ENCODE data around the gene EFNA1.
"Not testable (repeated sequence)": the region's sequence is repeated elsewhere in the genome, so short reads cannot be mapped to it uniquely, and the experiment has no call there.

Gene EFNA1

DNA sequence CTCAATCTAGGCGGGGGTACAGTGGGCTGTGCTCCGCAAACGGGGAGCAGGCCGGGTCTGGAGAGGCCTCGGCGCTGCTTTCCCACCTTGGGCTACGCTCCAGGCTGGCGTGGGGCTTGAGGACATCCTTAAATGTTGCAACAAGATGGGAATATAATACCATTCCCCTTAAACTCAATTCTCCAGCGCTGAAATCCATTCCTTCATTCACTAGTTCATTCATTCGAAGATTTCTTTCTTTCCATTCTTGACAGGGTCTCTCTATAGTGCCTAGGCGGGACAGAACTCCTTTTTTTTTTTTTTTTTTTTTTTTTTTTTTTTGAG, 12.9 kb downstream of the EFNA1 start:
- no peak for TF ChIP-seq CTCF (IDR thresholded peaks at IDR 0.05; ENCODE audit: low read depth, low read length, missing control alignments)
- Histone ChIP-seq H3K36me3 (replicated peaks) (peaks cover 6% of the 10 kb centered on the region), H3K27ac (no peak overlapping the region), H3K4me3 (ENCODE audit: low read depth, low read length) (peak overlapping the region; percentile 93), H3K27me3 (replicated peaks) (no peaks in the 10 kb centered on the region)
- in situ Hi-C loops (cut with HindIII; ENCODE audit: low pct_ligation_motif_present, low sequenced_read_pairs): no loop called here
- no peak for DNase-seq

DNA sequence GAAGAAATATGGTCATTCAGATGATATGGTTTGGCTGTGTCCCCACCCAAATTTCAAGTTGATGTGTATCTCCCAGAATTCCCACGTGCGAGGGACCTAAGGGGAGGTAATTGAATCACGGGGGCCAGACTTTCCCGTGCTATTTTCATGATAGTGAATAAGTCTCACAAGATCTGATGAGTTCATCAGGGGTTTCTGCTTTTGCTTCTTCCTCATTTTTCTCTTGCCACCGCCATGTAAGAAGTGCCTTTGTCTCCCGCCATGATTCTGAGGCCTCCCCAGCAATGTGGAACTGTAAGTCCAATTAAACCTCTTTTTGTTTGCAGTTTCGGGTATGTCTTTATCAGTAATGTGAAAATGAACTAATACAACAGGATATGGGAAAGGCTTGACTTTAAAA, 14.1 kb downstream of the EFNA1 start:
- DNase-seq: no peak
- no peaks in the 10 kb centered on the region for H3K27me3 ChIP-seq (replicated peaks)
- no peak for TF ChIP-seq CTCF (IDR thresholded peaks at IDR 0.05; ENCODE audit: low read depth, low read length, missing control alignments)
- no peak overlapping the region for H3K27ac ChIP-seq
- no peak overlapping the region for H3K4me3 ChIP-seq (ENCODE audit: low read depth, low read length)
- in situ Hi-C loops (cut with HindIII; ENCODE audit: low pct_ligation_motif_present, low sequenced_read_pairs): no loop called here
- H3K36me3 ChIP-seq (replicated peaks): peaks cover 6% of the 10 kb centered on the region

GRCh38 chr1:155145491-155145890, 17.8 kb downstream of the EFNA1 start:
- Histone ChIP-seq H3K27ac (no peak overlapping the region), H3K4me3 (ENCODE audit: low read depth, low read length) (no peak overlapping the region), H3K36me3 (replicated peaks) (no peaks in the 10 kb centered on the region), H3K27me3 (replicated peaks) (no peaks in the 10 kb centered on the region)
- in situ Hi-C loops (cut with HindIII; ENCODE audit: low pct_ligation_motif_present, low sequenced_read_pairs): no loop called here
- no peak for DNase-seq
- peak; percentile 20 for TF ChIP-seq CTCF (IDR thresholded peaks at IDR 0.05; ENCODE audit: low read depth, low read length, missing control alignments)

- not testable (repeated sequence) for H3K36me3 ChIP-seq (replicated peaks)
Measured at GRCh38 chr1:155155996-155156643, 28.4 kb downstream of the EFNA1 start.

DNA sequence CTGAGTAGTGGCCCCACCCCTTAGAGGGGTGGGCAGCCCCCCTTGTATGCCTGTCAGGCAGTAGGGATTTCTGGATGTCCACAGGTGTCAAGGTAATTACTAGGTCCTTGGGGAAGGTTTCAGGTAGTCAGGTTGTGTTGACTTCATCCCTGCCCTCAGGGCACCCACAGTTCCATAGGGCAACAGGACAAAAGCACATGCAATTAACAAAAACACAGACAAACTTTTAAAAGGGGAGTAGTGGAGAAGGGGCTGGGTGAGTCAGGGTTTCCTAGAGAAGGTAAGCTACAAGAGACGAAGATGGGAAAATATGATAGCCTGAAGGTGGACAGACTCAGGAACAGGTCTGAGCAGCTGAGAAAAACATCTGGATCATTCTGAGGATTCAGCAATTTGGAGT, 31.3 kb downstream of the EFNA1 start:
- H3K4me3 ChIP-seq (ENCODE audit: low read depth, low read length): no peak overlapping the region
- no peak for TF ChIP-seq CTCF (IDR thresholded peaks at IDR 0.05; ENCODE audit: low read depth, low read length, missing control alignments)
- H3K27me3 ChIP-seq (replicated peaks): no peaks in the 10 kb centered on the region
- H3K36me3 ChIP-seq (replicated peaks): no peaks in the 10 kb centered on the region
- DNase-seq: no peak
- in situ Hi-C loops (cut with HindIII; ENCODE audit: low pct_ligation_motif_present, low sequenced_read_pairs): no loop called here
- H3K27ac ChIP-seq: no peak overlapping the region

More at GRCh38 chr1:155155996-155156643, 28.4 kb downstream of the EFNA1 start:
- in situ Hi-C loops (cut with HindIII; ENCODE audit: low pct_ligation_motif_present, low sequenced_read_pairs); H3K27ac ChIP-seq; H3K27me3 ChIP-seq (replicated peaks); DNase-seq; H3K4me3 ChIP-seq (ENCODE audit: low read depth, low read length): not testable (repeated sequence)

GRCh38 chr1:155160128-155160527, 32.5 kb downstream of the EFNA1 start:
- Histone ChIP-seq H3K4me3 (ENCODE audit: low read depth, low read length) (no peak overlapping the region), H3K27me3 (replicated peaks) (no peaks in the 10 kb centered on the region), H3K36me3 (replicated peaks) (no peaks in the 10 kb centered on the region), H3K27ac (no peak overlapping the region)
- in situ Hi-C loops (cut with HindIII; ENCODE audit: low pct_ligation_motif_present, low sequenced_read_pairs): loop anchor here (10.0 kb wide), 1 partner anchor 45 kb away; no protein-coding TSS in a partner anchor
- no peak for TF ChIP-seq CTCF (IDR thresholded peaks at IDR 0.05; ENCODE audit: low read depth, low read length, missing control alignments)
- DNase-seq: no peak

DNA sequence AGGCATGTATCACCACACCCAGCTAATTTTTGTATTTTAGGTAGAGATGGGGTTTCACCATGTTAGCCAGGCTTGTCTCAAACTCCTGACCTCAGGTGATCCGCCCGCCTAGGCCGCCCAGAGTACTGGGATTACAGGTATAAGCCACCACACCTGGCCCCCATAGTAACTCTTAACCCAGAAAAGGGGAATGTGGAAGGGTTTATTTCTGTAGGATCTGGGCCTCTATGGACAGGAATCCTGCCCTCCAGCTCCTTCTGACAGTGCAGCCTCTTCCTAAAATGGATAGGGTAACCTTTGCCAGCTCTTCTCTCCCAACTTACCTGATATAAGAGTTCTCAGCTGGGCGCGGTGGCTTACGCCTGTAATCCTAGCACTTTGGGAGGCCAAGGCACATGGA, 35.0 kb downstream of the EFNA1 start:
- not testable (repeated sequence) for H3K4me3 ChIP-seq (ENCODE audit: low read depth, low read length); DNase-seq; H3K27me3 ChIP-seq (replicated peaks); H3K27ac ChIP-seq; H3K36me3 ChIP-seq (replicated peaks)
- in situ Hi-C loops (cut with HindIII; ENCODE audit: low pct_ligation_motif_present, low sequenced_read_pairs): loop anchor here (10.0 kb wide), 1 partner anchor 48 kb away; no protein-coding TSS in a partner anchor

GRCh38 chr1:155163785-155164184, 36.1 kb downstream of the EFNA1 start:
- not testable (repeated sequence) for H3K27ac ChIP-seq; H3K36me3 ChIP-seq (replicated peaks); H3K4me3 ChIP-seq (ENCODE audit: low read depth, low read length); DNase-seq; H3K27me3 ChIP-seq (replicated peaks)
- in situ Hi-C loops (cut with HindIII; ENCODE audit: low pct_ligation_motif_present, low sequenced_read_pairs): loop anchor here (10.0 kb wide), 1 partner anchor 49 kb away; no protein-coding TSS in a partner anchor

- H3K27ac ChIP-seq; H3K4me3 ChIP-seq (ENCODE audit: low read depth, low read length); H3K27me3 ChIP-seq (replicated peaks); H3K36me3 ChIP-seq (replicated peaks); DNase-seq: not testable (repeated sequence)
- in situ Hi-C loops (cut with HindIII; ENCODE audit: low pct_ligation_motif_present, low sequenced_read_pairs): loop anchor here (10.0 kb wide), 1 partner anchor 50 kb away; no protein-coding TSS in a partner anchor
Measured at GRCh38 chr1:155164625-155165024, 36.9 kb downstream of the EFNA1 start.
